Measurements from ENCODE around the gene ATRIP.
A peak's percentile ranks its signal among the peaks of the same experiment; 100 is the strongest.

The ATRIP gene

GRCh38 chr3:48505146-48505545 is 58.6 kb downstream of the ATRIP start:
- peak overlapping the region; percentile 91 for H3K27ac Mint-ChIP-seq
- DNase-seq (ENCODE audit: low spot score in 2 of 2), result no peak

GRCh38 chr3:48505968-48506504 is 59.5 kb downstream of the ATRIP start:
- Mint-ChIP-seq H3K36me3 (peaks cover 47% of the 10 kb centered on the region), H3K9me3 (no peaks in the 10 kb centered on the region), H3K27ac (no peak overlapping the region), H3K4me3 (no peak overlapping the region), H3K4me1 (peaks cover 57% of the 10 kb centered on the region)
- no peak for DNase-seq (ENCODE audit: low spot score in 2 of 2)
- no peak for ATAC-seq

More at GRCh38 chr3:48505146-48505545, 58.6 kb downstream of the ATRIP start:
- ATAC-seq, result no peak
- Mint-ChIP-seq H3K4me3 (peak overlapping the region; percentile 77), H3K9me3 (no peaks in the 10 kb centered on the region), H3K4me1 (peaks cover 63% of the 10 kb centered on the region), H3K36me3 (peaks cover 46% of the 10 kb centered on the region)

GRCh38 chr3:48507256-48508061 is 60.9 kb downstream of the ATRIP start:
- Mint-ChIP-seq H3K27ac (peak overlapping the region; percentile 65), H3K36me3 (peaks cover 46% of the 10 kb centered on the region), H3K4me1 (peaks cover 43% of the 10 kb centered on the region), H3K4me3 (peak overlapping the region; percentile 42), H3K9me3 (no peaks in the 10 kb centered on the region)
- peak; percentile 45 to 80 for DNase-seq (ENCODE audit: low spot score in 2 of 2)
- peak; percentile 87 for ATAC-seq

- ATAC-seq, result no peak
- Mint-ChIP-seq H3K4me3 (no peak overlapping the region), H3K9me3 (no peaks in the 10 kb centered on the region), H3K4me1 (peaks cover 25% of the 10 kb centered on the region), H3K27ac (peak overlapping the region; percentile 54), H3K36me3 (peaks cover 51% of the 10 kb centered on the region)
- DNase-seq (ENCODE audit: low spot score in 2 of 2), result no peak
Measured at GRCh38 chr3:48511551-48511950, 65.0 kb downstream of the ATRIP start.

GRCh38 chr3:48514431-48515227 is 68.1 kb downstream of the ATRIP start:
- H3K4me1 Mint-ChIP-seq, result peaks cover 41% of the 10 kb centered on the region
- ATAC-seq (no peak), DNase-seq (ENCODE audit: low spot score in 2 of 2) (no peak)
- H3K4me3 Mint-ChIP-seq, result no peak overlapping the region
- no peak overlapping the region for H3K27ac Mint-ChIP-seq
- no peaks in the 10 kb centered on the region for H3K9me3 Mint-ChIP-seq
- H3K36me3 Mint-ChIP-seq, result peaks cover 70% of the 10 kb centered on the region
